Neural crest cell (in vitro differentiated cells): ENCODE data around the gene CA10. TPM values are rescaled to one million over a fixed set of nuclear protein-coding genes. Genes with fewer than 3 reads are reported as not detected.

Experiments
- DNase-seq: peaks from one replicate; pipeline ENCODE4 v3.0.0; 2021; ENCODE audit warnings: low read depth, mixed read lengths, low spot score
- H3K27ac Mint-ChIP-seq: one replicate; pipeline ENCODE4 v1.8.0; 2021; ENCODE audit warnings: mild to moderate bottlenecking, mixed read lengths; ENCODE audit not compliant: unreplicated experiment
- H3K27me3 Mint-ChIP-seq: 2 replicates; pipeline ENCODE4 v1.8.0; 2021; ENCODE audit warnings: low read depth, mild to moderate bottlenecking, mixed read lengths
- H3K36me3 Mint-ChIP-seq: 2 replicates; pipeline ENCODE4 v1.8.0; 2021; ENCODE audit warnings: low read depth, mild to moderate bottlenecking, mixed read lengths
- H3K4me1 Mint-ChIP-seq: 2 replicates; pipeline ENCODE4 v1.8.0; 2021; ENCODE audit warnings: mixed read lengths
- H3K4me3 Mint-ChIP-seq: one replicate; pipeline ENCODE4 v1.8.0; 2021; ENCODE audit warnings: mild to moderate bottlenecking, mixed read lengths
- H3K9me3 Mint-ChIP-seq: 2 replicates; pipeline ENCODE4 v1.8.0; 2021; ENCODE audit warnings: mixed read lengths
- total RNA-seq: library from RNA; stranded (reverse); gene quantifications from 2 replicates; pipeline ENCODE4 v1.2.1, GENCODE V29; 2021
- TF ChIP-seq, protein P1 (sequence below): fragments of 200-600 bp; sonication (generic); conservative IDR thresholded peaks from 2 replicates; pipeline ENCODE4 v1.5.0; 2021; ENCODE audit warnings: antibody characterized with exemption, mild to moderate bottlenecking

The CA10 gene
- total RNA-seq, 1 donor from 2014 or later = not detected

DNA sequence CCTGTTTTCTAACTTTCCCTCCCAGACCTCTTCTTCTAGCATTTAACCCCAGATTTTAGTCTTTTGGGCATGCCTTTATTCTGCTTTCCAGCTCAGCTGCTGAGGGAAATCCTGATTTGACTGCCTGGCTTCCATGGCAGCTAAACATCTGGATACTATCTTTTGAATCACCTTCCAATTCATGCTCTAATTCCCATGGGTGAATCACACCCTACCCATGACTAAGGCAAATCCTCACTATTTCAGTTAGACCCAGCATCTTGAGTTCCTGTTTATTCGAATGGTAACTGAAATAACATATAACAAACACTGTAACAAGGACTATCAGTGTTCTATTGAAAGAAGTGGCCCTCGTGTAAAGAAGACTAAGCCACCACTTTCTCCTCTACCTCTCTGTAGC is 29.8 kb downstream of the CA10 start:
- TF ChIP-seq, protein P1, sequence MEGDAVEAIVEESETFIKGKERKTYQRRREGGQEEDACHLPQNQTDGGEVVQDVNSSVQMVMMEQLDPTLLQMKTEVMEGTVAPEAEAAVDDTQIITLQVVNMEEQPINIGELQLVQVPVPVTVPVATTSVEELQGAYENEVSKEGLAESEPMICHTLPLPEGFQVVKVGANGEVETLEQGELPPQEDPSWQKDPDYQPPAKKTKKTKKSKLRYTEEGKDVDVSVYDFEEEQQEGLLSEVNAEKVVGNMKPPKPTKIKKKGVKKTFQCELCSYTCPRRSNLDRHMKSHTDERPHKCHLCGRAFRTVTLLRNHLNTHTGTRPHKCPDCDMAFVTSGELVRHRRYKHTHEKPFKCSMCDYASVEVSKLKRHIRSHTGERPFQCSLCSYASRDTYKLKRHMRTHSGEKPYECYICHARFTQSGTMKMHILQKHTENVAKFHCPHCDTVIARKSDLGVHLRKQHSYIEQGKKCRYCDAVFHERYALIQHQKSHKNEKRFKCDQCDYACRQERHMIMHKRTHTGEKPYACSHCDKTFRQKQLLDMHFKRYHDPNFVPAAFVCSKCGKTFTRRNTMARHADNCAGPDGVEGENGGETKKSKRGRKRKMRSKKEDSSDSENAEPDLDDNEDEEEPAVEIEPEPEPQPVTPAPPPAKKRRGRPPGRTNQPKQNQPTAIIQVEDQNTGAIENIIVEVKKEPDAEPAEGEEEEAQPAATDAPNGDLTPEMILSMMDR = no peak
- no peak overlapping the region for H3K27ac Mint-ChIP-seq
- no peaks in the 10 kb centered on the region for H3K36me3 Mint-ChIP-seq
- no peak for DNase-seq
- H3K9me3 Mint-ChIP-seq = peaks cover 4% of the 10 kb centered on the region
- H3K4me3 Mint-ChIP-seq = no peak overlapping the region
- H3K4me1 Mint-ChIP-seq = no peaks in the 10 kb centered on the region
- peaks cover 27% of the 10 kb centered on the region for H3K27me3 Mint-ChIP-seq

DNA sequence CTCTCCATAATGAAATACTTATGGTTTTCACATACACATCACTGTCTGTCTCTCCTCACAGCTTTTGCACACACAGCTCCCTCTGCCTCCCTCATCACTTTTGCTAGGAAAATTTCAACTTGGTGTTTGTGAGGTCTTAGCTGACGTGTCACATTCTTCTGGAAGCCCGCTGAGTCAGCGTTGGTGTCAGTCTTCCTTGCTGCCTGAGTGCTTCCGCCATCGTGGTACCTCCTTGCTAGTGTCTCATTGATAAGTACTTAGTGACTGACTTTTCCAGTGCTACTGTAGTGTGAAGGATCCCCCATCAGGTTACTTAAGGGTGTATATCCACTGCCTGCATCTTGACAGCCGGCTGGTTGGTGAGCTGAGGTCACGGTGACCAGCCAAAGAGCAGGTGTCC is 33.5 kb downstream of the CA10 start:
- Mint-ChIP-seq H3K4me1 (no peaks in the 10 kb centered on the region), H3K27me3 (peaks cover 21% of the 10 kb centered on the region), H3K9me3 (peaks cover 5% of the 10 kb centered on the region), H3K4me3 (no peak overlapping the region), H3K27ac (no peak overlapping the region), H3K36me3 (no peaks in the 10 kb centered on the region)
- TF ChIP-seq, protein P1 = no peak
- no peak for DNase-seq

DNA sequence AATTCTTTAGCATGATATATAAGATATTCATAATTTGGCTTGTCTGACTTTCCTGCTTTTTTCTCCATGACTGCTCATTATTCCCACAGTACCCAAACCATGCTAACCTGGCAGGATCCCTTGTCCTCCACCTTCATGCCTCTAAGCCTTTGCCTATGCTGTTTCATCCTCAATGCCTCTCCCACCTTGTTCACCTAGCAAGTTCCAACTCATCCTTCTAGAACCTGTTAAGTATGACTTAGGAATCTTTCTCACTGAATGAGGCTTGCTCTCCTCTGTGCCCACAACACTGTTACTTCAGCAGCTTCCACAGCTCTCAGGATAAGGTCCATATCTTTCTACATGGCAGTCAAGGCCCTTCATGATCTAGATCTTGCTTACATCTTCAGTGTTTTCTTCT is 34.0 kb downstream of the CA10 start:
- DNase-seq = no peak
- no peaks in the 10 kb centered on the region for H3K36me3 Mint-ChIP-seq
- H3K4me3 Mint-ChIP-seq = no peak overlapping the region
- TF ChIP-seq, protein P1 = no peak
- no peak overlapping the region for H3K27ac Mint-ChIP-seq
- H3K27me3 Mint-ChIP-seq = peaks cover 21% of the 10 kb centered on the region
- peaks cover 5% of the 10 kb centered on the region for H3K9me3 Mint-ChIP-seq
- no peaks in the 10 kb centered on the region for H3K4me1 Mint-ChIP-seq

DNA sequence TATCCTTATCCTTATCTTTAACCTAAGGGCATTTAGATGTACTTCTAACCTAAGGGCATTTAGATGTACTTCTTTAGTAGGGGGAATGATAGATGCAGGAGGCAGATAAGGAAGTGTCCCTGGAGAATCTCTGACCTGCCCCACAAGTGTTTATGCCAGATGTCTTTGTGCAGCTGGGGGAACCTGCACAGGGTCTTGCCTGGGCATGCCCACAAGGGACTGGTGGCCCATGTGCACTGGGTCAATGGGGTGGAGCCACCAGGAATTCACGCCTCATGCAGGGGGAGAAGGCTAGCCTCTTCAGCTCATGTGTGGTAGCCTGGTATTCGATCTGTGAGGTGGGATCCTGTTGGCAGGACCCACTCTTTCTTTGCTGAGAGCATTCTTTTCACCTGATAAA is 38.0 kb downstream of the CA10 start:
- H3K4me1 Mint-ChIP-seq = no peaks in the 10 kb centered on the region
- peaks cover 11% of the 10 kb centered on the region for H3K9me3 Mint-ChIP-seq
- TF ChIP-seq, protein P1 = no peak
- no peak overlapping the region for H3K27ac Mint-ChIP-seq
- no peaks in the 10 kb centered on the region for H3K36me3 Mint-ChIP-seq
- H3K27me3 Mint-ChIP-seq = peaks cover 8% of the 10 kb centered on the region
- no peak overlapping the region for H3K4me3 Mint-ChIP-seq
- DNase-seq = no peak

DNA sequence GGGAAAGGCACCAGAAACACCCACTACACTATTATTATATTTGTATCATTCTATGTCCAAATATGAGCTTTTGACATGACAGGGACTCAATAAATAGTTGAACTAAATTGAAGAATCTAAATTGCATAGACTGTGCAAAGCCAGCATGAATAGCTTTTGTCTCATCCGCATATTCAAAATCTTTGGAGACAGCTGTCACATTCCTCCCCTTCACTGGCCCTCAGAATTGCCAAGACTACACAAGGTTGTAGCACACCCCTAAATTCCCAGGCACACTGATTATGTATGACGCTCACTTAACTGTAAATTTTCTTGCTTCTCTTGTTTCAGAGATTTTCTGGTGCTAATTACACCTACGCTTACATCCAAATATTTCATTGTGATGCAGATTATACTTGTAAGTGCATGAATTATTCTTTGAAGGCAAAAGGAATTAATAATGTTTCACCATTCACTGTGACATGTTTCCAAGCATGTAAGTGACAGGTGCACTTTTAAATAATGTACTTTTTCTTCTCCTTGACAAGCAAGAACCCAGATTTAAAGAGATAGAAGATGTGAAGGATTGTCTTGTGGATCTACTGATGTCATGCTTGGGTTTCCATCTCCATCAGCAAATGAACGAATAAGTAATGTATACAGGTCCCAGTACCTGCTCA is 47.5 kb downstream of the CA10 start:
- Mint-ChIP-seq H3K4me3 (no peak overlapping the region), H3K36me3 (no peaks in the 10 kb centered on the region), H3K4me1 (peaks cover 5% of the 10 kb centered on the region), H3K27me3 (peaks cover 30% of the 10 kb centered on the region), H3K9me3 (no peaks in the 10 kb centered on the region), H3K27ac (no peak overlapping the region)
- TF ChIP-seq, protein P1 = no peak
- DNase-seq = no peak
